Measurements from ENCODE around the gene SPAG4.

GRCh38 chr20:35629427-35630145 lies 14.0 kb downstream of the SPAG4 start:
- TF ChIP-seq POLR2A (IDR thresholded peaks at IDR 0.05) (no peak), CTCF (IDR thresholded peaks at IDR 0.05) (no peak), EP300 (IDR thresholded peaks at IDR 0.05) (no peak), POLR2AphosphoS5 (IDR thresholded peaks at IDR 0.05) (no peak)
